Measurements from ENCODE around the gene TSPAN2.

Gene TSPAN2

GRCh38 chr1:115133440-115133839, 44.1 kb upstream of the TSPAN2 start:
- no peak overlapping the region for H2AFZ ChIP-seq (ENCODE audit: low read depth, low read length, severe bottlenecking)
- TF ChIP-seq EZH2phosphoT487 (conservative IDR thresholded peaks at IDR 0.05; ENCODE audit: low read length), result no peak
- TF ChIP-seq CTCF (IDR thresholded peaks at IDR 0.05; ENCODE audit: insufficient read depth, low read length, poor library complexity, severe bottlenecking), result no peak
- no peaks in the 10 kb centered on the region for H3K36me3 ChIP-seq (ENCODE audit: low read length)
- H3K27ac ChIP-seq (ENCODE audit: low read depth, low read length), result no peak overlapping the region
- no peaks in the 10 kb centered on the region for H3K79me2 ChIP-seq (ENCODE audit: insufficient read depth, low read length)
- no peaks in the 10 kb centered on the region for H4K20me1 ChIP-seq (ENCODE audit: low read depth, low read length)
- no peaks in the 10 kb centered on the region for H3F3A ChIP-seq (ENCODE audit: insufficient read depth)
- no peak overlapping the region for H3K9ac ChIP-seq (ENCODE audit: low read length)
- no peak overlapping the region for H3K4me2 ChIP-seq (ENCODE audit: low read depth, low read length, poor library complexity, severe bottlenecking)
- H3K4me3 ChIP-seq (ENCODE audit: insufficient read depth, low read length, poor library complexity, severe bottlenecking), result no peak overlapping the region
- H3K9me3 ChIP-seq (ENCODE audit: insufficient read depth, low read length), result no peaks in the 10 kb centered on the region
- no peaks in the 10 kb centered on the region for H3K27me3 ChIP-seq (ENCODE audit: low read length)
- no peaks in the 10 kb centered on the region for H3K9me2 ChIP-seq (replicated peaks; ENCODE audit: insufficient read depth, low read length)

- no peaks in the 10 kb centered on the region for H4K20me1 ChIP-seq (ENCODE audit: low read depth, low read length)
- H3K79me2 ChIP-seq (ENCODE audit: insufficient read depth, low read length), result no peaks in the 10 kb centered on the region
- no peak overlapping the region for H3K9ac ChIP-seq (ENCODE audit: low read length)
- H3K9me3 ChIP-seq (ENCODE audit: insufficient read depth, low read length), result no peaks in the 10 kb centered on the region
- no peaks in the 10 kb centered on the region for H3K27me3 ChIP-seq (ENCODE audit: low read length)
- H3K9me2 ChIP-seq (replicated peaks; ENCODE audit: insufficient read depth, low read length), result no peaks in the 10 kb centered on the region
- H3K27ac ChIP-seq (ENCODE audit: low read depth, low read length), result no peak overlapping the region
- no peak overlapping the region for H2AFZ ChIP-seq (ENCODE audit: low read depth, low read length, severe bottlenecking)
- no peaks in the 10 kb centered on the region for H3F3A ChIP-seq (ENCODE audit: insufficient read depth)
- no peak overlapping the region for H3K4me3 ChIP-seq (ENCODE audit: insufficient read depth, low read length, poor library complexity, severe bottlenecking)
- TF ChIP-seq CTCF (IDR thresholded peaks at IDR 0.05; ENCODE audit: insufficient read depth, low read length, poor library complexity, severe bottlenecking), result no peak
- no peak for TF ChIP-seq EZH2phosphoT487 (conservative IDR thresholded peaks at IDR 0.05; ENCODE audit: low read length)
- H3K36me3 ChIP-seq (ENCODE audit: low read length), result no peaks in the 10 kb centered on the region
- no peak overlapping the region for H3K4me2 ChIP-seq (ENCODE audit: low read depth, low read length, poor library complexity, severe bottlenecking)
Observed at GRCh38 chr1:115130786-115131185, 41.5 kb upstream of the TSPAN2 start.

GRCh38 chr1:115129071-115129640, 39.9 kb upstream of the TSPAN2 start:
- H3K36me3 ChIP-seq (ENCODE audit: low read length), result no peaks in the 10 kb centered on the region
- TF ChIP-seq EZH2phosphoT487 (conservative IDR thresholded peaks at IDR 0.05; ENCODE audit: low read length) (no peak), CTCF (IDR thresholded peaks at IDR 0.05; ENCODE audit: insufficient read depth, low read length, poor library complexity, severe bottlenecking) (no peak)
- H3K9me3 ChIP-seq (ENCODE audit: insufficient read depth, low read length), result no peaks in the 10 kb centered on the region
- H3K9me2 ChIP-seq (replicated peaks; ENCODE audit: insufficient read depth, low read length), result no peaks in the 10 kb centered on the region
- H3K9ac ChIP-seq (ENCODE audit: low read length), result no peak overlapping the region
- H3K4me3 ChIP-seq (ENCODE audit: insufficient read depth, low read length, poor library complexity, severe bottlenecking), result no peak overlapping the region
- H3K27me3 ChIP-seq (ENCODE audit: low read length), result no peaks in the 10 kb centered on the region
- H3F3A ChIP-seq (ENCODE audit: insufficient read depth), result no peaks in the 10 kb centered on the region
- H3K27ac ChIP-seq (ENCODE audit: low read depth, low read length), result no peak overlapping the region
- H3K79me2 ChIP-seq (ENCODE audit: insufficient read depth, low read length), result no peaks in the 10 kb centered on the region
- no peaks in the 10 kb centered on the region for H4K20me1 ChIP-seq (ENCODE audit: low read depth, low read length)
- H3K4me2 ChIP-seq (ENCODE audit: low read depth, low read length, poor library complexity, severe bottlenecking), result no peak overlapping the region
- no peak overlapping the region for H2AFZ ChIP-seq (ENCODE audit: low read depth, low read length, severe bottlenecking)

All from SU-DHL-6 (cell line).